AG09319 (cell line): ENCODE measurements around the gene ARF6.

Source experiments
- DNase-seq: peaks from one replicate; pipeline ENCODE4 v3.0.0-alpha.2; 2010; ENCODE audit warnings: low read depth; ENCODE audit errors: extremely low read depth
- TF ChIP-seq, protein P1 (sequence below): IDR thresholded peaks from 2 replicates; pipeline ENCODE4 v1.5.1; 2011; ENCODE audit warnings: low read depth, mild to moderate bottlenecking, inconsistent platforms, low read length, moderate library complexity

Gene ARF6

DNA sequence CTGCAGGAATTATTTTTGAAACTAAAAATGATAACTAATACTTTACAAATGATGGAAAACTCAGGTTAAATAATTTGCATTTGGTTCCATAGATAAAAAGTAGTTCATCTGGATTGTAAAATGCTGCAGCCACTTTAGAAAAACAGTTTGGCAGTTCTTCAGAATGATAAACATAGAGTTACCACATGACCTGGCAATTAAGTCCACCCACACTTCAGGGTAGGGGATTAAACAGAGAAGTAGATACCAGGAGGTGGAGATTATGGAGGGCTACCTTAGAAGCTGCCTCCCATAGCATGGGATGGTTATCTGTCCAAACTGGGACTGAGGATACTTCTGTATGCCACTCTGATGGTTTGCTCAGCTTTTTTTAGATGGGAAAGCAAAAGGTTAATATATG is 22.2 kb downstream of the ARF6 start:
- no peak for DNase-seq
- TF ChIP-seq, protein P1, sequence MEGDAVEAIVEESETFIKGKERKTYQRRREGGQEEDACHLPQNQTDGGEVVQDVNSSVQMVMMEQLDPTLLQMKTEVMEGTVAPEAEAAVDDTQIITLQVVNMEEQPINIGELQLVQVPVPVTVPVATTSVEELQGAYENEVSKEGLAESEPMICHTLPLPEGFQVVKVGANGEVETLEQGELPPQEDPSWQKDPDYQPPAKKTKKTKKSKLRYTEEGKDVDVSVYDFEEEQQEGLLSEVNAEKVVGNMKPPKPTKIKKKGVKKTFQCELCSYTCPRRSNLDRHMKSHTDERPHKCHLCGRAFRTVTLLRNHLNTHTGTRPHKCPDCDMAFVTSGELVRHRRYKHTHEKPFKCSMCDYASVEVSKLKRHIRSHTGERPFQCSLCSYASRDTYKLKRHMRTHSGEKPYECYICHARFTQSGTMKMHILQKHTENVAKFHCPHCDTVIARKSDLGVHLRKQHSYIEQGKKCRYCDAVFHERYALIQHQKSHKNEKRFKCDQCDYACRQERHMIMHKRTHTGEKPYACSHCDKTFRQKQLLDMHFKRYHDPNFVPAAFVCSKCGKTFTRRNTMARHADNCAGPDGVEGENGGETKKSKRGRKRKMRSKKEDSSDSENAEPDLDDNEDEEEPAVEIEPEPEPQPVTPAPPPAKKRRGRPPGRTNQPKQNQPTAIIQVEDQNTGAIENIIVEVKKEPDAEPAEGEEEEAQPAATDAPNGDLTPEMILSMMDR = no peak

DNA sequence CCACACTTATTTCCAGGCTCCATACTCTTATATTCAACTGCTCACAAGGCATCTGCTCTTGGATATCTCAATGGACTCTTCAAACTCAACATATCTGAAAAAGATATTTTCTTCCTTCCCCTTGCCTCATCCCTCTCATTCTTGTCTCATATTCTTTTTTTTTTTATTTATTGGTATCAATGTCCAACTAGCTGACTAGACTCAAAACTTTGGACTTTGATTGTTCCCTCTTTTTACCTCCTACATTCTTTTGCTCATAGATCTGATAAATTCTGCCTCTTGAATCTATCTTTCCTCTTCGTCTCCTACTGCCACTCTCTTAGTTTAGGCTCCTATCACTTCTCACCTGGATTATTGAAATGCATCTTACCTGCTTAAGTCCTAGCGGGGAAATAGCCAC is 25.8 kb downstream of the ARF6 start:
- no peak for DNase-seq
- TF ChIP-seq, protein P1 = no peak

DNA sequence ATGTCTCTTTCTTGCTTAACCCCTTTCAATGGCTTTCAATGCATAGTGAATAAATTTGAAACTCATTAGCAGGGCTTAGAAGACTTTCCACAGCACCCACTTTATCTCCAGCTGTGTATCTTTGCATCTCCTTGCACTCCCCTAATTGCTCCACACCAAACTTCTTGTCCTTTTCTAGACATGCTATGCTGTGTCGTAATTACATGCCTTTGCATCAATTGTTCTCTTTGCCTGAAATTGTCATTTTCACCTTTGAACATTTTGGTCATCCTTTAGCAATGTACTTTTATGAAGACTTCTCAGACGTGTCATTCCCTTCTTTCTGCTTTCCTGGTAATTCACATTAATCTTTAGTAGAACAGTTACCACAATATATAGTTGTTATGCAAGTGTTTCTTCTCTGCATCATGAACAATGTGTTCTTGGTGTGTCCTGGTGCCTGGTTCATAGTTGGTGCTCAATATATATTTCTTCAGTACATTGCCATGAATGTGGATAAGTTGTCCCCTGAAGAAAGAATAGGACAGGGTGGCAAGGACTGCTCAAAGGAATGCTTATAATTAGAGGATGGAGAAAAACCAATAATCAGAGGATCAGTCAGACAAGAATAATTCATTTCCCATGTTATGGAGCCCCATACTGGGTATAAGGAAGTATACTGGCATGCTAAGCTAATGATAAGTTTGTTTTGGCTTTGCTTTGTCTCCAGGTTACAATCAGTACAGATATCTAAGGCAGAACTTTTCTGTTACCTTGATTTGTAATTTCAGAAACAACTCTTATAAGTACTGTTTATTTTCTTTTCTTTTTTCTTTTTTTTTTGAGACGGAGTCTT is 27.2 kb downstream of the ARF6 start:
- DNase-seq = no peak
- TF ChIP-seq, protein P1 = no peak

DNA sequence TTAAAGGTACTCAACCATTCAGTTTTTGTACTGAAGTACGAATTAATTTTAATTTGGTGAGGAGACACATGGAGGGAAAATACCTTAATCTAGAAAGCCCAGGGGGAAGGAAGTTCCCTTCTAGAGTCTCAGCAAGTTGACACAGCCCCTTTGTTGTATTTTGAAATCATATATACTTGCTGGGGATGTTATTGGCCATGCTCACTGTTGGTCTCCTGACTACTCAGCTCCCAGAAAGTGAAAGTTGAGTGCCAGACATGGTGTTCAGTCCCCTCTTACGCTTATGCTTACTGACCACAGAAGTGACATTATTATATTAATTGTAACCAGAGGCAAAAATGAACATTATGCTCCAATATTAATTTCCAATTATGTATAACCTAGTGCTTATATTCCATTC is 28.1 kb downstream of the ARF6 start:
- TF ChIP-seq, protein P1 = no peak
- no peak for DNase-seq

DNA sequence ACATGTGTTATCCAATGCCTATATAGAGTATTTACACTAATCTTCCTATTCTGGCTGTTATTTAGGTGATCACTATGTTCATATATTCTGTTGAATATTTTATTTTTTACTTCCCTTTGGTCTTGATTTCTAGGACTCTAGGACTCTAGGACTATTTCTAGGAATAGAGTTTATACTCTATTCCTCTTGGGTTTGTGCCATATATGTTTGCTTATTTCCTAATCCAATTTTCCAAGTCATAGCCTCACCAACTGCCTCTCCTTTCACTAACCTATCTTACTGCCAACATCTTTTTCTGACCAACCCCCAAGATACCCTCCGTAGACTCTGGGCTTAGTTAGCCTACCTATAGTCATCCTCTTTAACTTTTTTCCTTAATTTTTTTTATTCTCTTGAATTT is 28.5 kb downstream of the ARF6 start:
- TF ChIP-seq, protein P1 = no peak
- no peak for DNase-seq

DNA sequence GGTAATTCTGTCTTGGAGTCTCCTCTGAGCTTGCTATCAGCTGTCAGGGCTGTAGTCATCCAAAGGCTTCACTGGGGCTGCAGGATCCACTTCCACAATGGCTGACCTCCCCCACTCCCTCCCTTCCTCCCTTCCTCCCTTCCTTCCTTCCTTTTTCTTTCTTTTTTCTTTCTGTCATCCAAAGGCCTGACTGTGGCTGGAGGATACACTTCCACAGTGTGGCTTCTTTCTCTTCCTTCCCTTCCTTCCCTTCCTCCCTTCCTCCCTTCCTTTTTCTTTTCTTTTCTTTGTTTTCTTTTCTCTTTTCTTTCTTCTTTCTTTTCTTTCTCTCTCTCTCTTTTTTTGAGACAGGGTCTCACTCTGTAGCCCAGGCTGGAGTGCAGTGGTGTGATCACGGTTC is 30.6 kb downstream of the ARF6 start:
- TF ChIP-seq, protein P1 = no peak
- DNase-seq = no peak

DNA sequence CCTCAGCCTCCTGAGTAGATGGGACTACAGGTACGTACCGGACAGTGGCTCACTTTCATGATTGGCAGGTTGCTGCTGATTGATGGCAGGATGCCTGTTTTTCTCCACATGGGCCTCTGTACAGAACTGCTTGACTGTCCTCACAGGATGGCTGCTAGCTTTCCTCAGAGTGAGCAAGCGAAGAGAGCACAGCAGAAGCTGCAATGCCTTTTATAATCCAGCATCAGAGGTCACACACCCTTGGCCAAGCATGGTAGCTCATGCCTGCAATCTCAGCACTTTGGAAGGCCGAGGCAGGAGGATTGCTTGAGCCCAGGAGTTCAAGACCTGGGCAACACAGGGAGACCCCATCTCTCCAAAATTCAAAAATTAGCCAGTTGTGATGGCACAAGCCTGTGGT is 31.0 kb downstream of the ARF6 start:
- DNase-seq = no peak
- TF ChIP-seq, protein P1 = no peak
